Osteoblast (primary cell): ENCODE results near the gene MCF2L. TPM values are rescaled to one million over a fixed set of nuclear protein-coding genes. Genes with fewer than 3 reads are reported as not detected.

Experiments used
- DNase-seq: peaks from one replicate; pipeline ENCODE4 v3.0.0; 2011; ENCODE audit warnings: low spot score, mixed read lengths; ENCODE audit not compliant: insufficient read length; ENCODE audit errors: missing footprints
- H2AFZ ChIP-seq: 2 replicates; pipeline ENCODE4 v1.6.0; 2011; ENCODE audit warnings: mild to moderate bottlenecking, low read length
- H3K27ac ChIP-seq: 2 replicates; pipeline ENCODE4 v1.5.1; 2011; ENCODE audit warnings: mild to moderate bottlenecking, low read depth, low read length, moderate library complexity
- H3K27me3 ChIP-seq: 2 replicates; pipeline ENCODE4 v1.6.0; 2012; ENCODE audit warnings: mild to moderate bottlenecking, control low read depth, inconsistent platforms, low read length, moderate library complexity; ENCODE audit not compliant: insufficient read depth
- H3K36me3 ChIP-seq: 2 replicates; pipeline ENCODE4 v1.5.1; 2011; ENCODE audit warnings: mild to moderate bottlenecking, low read length, control low read depth, moderate library complexity; ENCODE audit not compliant: insufficient read depth
- H3K4me1 ChIP-seq: 2 replicates; pipeline ENCODE4 v1.5.1; 2011; ENCODE audit warnings: mild to moderate bottlenecking, low read length, control low read depth, moderate library complexity; ENCODE audit not compliant: insufficient read depth
- H3K4me2 ChIP-seq: 2 replicates; pipeline ENCODE4 v1.6.0; 2011; ENCODE audit warnings: mild to moderate bottlenecking, low read length; ENCODE audit not compliant: insufficient read depth
- H3K4me3 ChIP-seq: fragments of 200-600 bp; sonication (generic); 3 replicates; pipeline ENCODE4 v1.5.1; 2012; ENCODE audit warnings: mild to moderate bottlenecking, low read length, inconsistent platforms; ENCODE audit not compliant: insufficient read depth
- H3K79me2 ChIP-seq: 2 replicates; pipeline ENCODE4 v1.6.0; 2012; ENCODE audit warnings: mild to moderate bottlenecking, low read length, control low read depth, inconsistent platforms; ENCODE audit not compliant: insufficient read depth
- H3K9me3 ChIP-seq: 2 replicates; pipeline ENCODE4 v1.5.1; 2011; ENCODE audit warnings: low read depth, low read length, control low read depth
- H4K20me1 ChIP-seq: 2 replicates; pipeline ENCODE4 v1.6.0; 2012; ENCODE audit warnings: mild to moderate bottlenecking, low read length, control low read depth; ENCODE audit not compliant: insufficient read depth
- total RNA-seq: library from RNA; depleted of rRNA; stranded (reverse); fragments of >200 nt; gene quantifications from 2 replicates; pipeline ENCODE4 v1.2.3, GENCODE V29; 2012
- TF ChIP-seq, protein P1 (sequence below): IDR thresholded peaks from 2 replicates; pipeline ENCODE4 v1.5.1; 2011; ENCODE audit warnings: mild to moderate bottlenecking, low read depth, low read length, moderate library complexity; ENCODE audit errors: extremely low read depth

Gene MCF2L
- total RNA-seq, 1 donor, result 6.5 TPM

DNA sequence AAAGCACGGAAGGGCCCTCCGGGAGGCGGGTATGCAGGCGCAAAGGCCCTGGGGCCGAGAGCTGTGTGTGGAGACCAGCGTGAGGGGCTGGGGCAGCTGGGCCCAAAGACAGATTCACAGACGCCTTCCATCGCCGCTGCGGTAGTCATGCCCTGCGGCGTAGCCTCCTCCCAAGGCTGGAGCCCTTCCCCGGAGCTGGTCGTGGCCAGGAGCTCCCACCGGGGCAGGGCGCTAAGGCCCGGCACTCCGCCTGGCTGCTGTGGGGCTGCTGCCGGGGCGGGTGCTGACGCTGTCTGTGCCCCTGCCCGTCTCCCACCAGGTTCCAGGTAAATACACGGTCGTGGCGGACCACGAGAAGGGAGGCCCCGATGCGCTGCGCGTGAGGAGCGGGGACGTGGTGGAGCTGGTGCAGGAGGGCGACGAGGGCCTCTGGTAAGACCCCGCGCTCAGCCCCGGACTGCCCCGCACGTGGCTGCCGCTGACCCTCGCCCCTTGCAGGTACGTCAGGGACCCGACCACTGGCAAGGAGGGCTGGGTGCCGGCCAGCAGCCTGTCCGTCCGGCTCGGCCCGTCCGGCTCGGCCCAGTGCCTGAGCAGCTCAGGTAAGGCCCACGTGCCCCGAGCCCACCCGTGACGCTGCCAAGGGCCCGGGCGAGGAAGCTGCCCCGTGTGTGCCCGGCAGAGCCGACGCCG, 127.2 kb downstream of the MCF2L start:
- H4K20me1 ChIP-seq, result no peaks in the 10 kb centered on the region
- H3K4me2 ChIP-seq, result no peak overlapping the region
- H3K4me3 ChIP-seq, result no peak overlapping the region
- TF ChIP-seq, protein P1, sequence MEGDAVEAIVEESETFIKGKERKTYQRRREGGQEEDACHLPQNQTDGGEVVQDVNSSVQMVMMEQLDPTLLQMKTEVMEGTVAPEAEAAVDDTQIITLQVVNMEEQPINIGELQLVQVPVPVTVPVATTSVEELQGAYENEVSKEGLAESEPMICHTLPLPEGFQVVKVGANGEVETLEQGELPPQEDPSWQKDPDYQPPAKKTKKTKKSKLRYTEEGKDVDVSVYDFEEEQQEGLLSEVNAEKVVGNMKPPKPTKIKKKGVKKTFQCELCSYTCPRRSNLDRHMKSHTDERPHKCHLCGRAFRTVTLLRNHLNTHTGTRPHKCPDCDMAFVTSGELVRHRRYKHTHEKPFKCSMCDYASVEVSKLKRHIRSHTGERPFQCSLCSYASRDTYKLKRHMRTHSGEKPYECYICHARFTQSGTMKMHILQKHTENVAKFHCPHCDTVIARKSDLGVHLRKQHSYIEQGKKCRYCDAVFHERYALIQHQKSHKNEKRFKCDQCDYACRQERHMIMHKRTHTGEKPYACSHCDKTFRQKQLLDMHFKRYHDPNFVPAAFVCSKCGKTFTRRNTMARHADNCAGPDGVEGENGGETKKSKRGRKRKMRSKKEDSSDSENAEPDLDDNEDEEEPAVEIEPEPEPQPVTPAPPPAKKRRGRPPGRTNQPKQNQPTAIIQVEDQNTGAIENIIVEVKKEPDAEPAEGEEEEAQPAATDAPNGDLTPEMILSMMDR, result no peak
- no peaks in the 10 kb centered on the region for H3K9me3 ChIP-seq
- no peak overlapping the region for H3K27ac ChIP-seq
- no peaks in the 10 kb centered on the region for H3K79me2 ChIP-seq
- H3K27me3 ChIP-seq, result peaks cover 18% of the 10 kb centered on the region
- no peaks in the 10 kb centered on the region for H3K36me3 ChIP-seq
- DNase-seq, result no peak
- H3K4me1 ChIP-seq, result no peaks in the 10 kb centered on the region
- H2AFZ ChIP-seq, result no peak overlapping the region

DNA sequence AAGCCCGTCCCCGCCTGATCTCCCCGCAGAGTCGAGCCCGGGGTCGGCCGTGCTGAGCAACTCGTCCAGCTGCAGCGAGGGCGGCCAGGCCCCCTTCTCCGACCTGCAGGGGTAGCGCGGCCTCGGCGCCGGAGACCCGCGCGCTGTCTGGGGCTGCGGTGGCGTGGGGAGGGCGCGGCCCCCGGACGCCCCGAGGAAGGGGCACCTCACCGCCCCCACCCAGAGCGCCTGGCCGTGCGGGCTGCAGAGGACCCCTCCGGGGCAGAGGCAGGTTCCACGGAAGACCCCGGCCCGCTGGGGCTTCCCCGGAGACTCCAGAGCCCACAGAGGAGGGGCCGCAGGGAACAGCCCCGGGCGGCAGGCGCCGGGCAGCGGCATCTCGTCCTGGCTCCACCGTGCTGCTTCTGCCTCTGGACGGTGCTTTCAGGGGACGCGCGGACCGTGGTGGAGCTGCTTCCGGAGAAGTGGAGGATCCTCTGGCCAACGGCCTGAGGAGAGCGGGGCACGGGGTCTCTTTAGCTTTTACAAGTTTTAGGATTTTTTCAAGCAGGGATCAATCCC, 127.8 kb downstream of the MCF2L start:
- DNase-seq, result no peak
- H3K36me3 ChIP-seq, result no peaks in the 10 kb centered on the region
- H3K4me1 ChIP-seq, result no peaks in the 10 kb centered on the region
- no peak overlapping the region for H3K27ac ChIP-seq
- no peaks in the 10 kb centered on the region for H4K20me1 ChIP-seq
- H2AFZ ChIP-seq, result no peak overlapping the region
- no peaks in the 10 kb centered on the region for H3K79me2 ChIP-seq
- no peaks in the 10 kb centered on the region for H3K9me3 ChIP-seq
- TF ChIP-seq, protein P1, result no peak
- peaks cover 20% of the 10 kb centered on the region for H3K27me3 ChIP-seq
- H3K4me2 ChIP-seq, result no peak overlapping the region
- no peak overlapping the region for H3K4me3 ChIP-seq

DNA sequence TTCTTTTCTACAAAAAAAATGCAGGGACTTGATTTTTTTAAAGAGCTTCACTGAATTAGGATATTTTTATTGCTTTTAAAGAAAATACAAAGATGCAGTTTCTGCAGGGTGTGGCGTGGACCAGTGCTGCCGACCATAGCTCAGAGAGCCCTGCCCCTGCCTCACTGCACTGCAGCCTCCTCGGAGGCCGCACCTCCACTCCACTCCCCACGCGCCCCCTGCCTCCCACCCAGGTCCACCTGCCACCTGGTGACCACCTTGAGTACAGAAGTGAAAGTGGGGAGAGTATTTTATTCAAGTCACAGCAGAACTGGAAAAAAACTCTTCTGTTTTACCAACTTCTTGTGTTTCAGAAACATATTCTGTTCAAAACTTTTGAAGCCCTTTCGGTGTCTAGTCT, 128.6 kb downstream of the MCF2L start:
- Histone ChIP-seq H3K4me3 (no peak overlapping the region), H3K79me2 (no peaks in the 10 kb centered on the region), H3K4me2 (no peak overlapping the region), H3K27me3 (peaks cover 21% of the 10 kb centered on the region), H3K27ac (no peak overlapping the region), H3K36me3 (no peaks in the 10 kb centered on the region), H3K9me3 (no peaks in the 10 kb centered on the region), H4K20me1 (no peaks in the 10 kb centered on the region), H3K4me1 (no peaks in the 10 kb centered on the region), H2AFZ (no peak overlapping the region)
- no peak for DNase-seq
- TF ChIP-seq, protein P1, result no peak

DNA sequence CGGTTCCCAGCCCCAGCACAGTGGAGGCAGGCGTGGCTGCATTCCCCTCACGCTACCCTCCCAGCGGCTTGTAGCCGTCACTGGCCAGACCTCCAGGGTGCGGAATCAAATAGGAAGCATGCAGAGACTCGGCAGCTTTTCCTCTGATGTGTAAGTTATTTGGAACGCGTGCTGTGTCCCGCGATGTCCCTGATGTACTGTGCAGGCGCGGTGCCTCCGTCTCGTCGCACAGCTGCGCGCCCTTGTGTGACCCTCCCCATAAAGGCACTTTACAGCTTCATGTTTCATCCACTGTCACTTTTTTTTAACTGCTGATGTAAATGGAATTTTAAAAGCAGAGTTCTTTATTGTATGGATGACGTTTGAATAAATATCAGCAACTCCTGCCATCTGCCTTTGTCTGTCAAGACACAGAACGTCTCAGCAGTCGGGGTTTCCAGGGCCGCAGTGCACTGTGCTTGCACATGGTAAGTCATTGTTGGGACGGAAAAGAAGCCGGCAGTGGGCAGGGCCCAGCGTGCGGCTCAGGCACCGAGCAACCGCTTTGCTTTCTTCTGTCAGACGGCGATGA, 129.2 kb downstream of the MCF2L start:
- Histone ChIP-seq H3K4me3 (no peak overlapping the region), H3K4me1 (no peaks in the 10 kb centered on the region), H4K20me1 (no peaks in the 10 kb centered on the region), H2AFZ (no peak overlapping the region), H3K9me3 (no peaks in the 10 kb centered on the region), H3K4me2 (no peak overlapping the region), H3K79me2 (no peaks in the 10 kb centered on the region), H3K36me3 (no peaks in the 10 kb centered on the region), H3K27ac (no peak overlapping the region), H3K27me3 (peaks cover 21% of the 10 kb centered on the region)
- TF ChIP-seq, protein P1, result no peak
- DNase-seq, result no peak
